Upper lobe of left lung (tissue), 6 donors: ENCODE data around the gene ZNF730. TPM values are rescaled to one million over a fixed set of nuclear protein-coding genes. Genes with fewer than 3 reads are reported as not detected.

ENCODE experiments used
- ATAC-seq, 2 donors: fragments of 200-7000 bp; cut with Tn5 transposase; one replicate each; pipeline ENCODE4 v1.9.1; 2022; ENCODE audit warnings: mild to moderate bottlenecking in 2 of 2, moderate library complexity in 2 of 2; ENCODE audit not compliant: low FRiP score in 2 of 2
- DNase-seq, 2 donors: peaks; one replicate each; pipeline ENCODE4 v3.0.0-alpha.2; 2019 to 2020
- H3K27ac ChIP-seq, 4 donors: fragments of 200-600 bp; sonication (generic); one replicate each; pipeline ENCODE4 v1.5.1; 2016 to 2019
- H3K27me3 ChIP-seq, 4 donors: fragments of 200-600 bp; sonication (generic); one replicate each; pipeline ENCODE4 v1.5.1; 2017 to 2019
- H3K36me3 ChIP-seq, 4 donors: fragments of 200-600 bp; sonication (generic); one replicate each; pipeline ENCODE4 v1.5.1; 2016 to 2019
- H3K4me1 ChIP-seq, 4 donors: fragments of 200-600 bp; sonication (generic); one replicate each; pipeline ENCODE4 v1.5.1; 2018 to 2019
- H3K4me3 ChIP-seq, 4 donors: fragments of 200-600 bp; sonication (generic); one replicate each; pipeline ENCODE4 v1.5.1; 2017 to 2019; ENCODE audit warnings: mild to moderate bottlenecking in 2 of 4, moderate library complexity in 1 of 4
- H3K9me3 ChIP-seq, 4 donors: fragments of 200-600 bp; sonication (generic); one replicate each; pipeline ENCODE4 v1.5.1; 2018 to 2019
- CTCF ChIP-seq, 6 experiments: fragments of 450-650 bp in 4 of 6; fragments of 200-600 bp in 2 of 6; sonication (generic) in 2 of 6; IDR thresholded peaks; one replicate each; pipeline ENCODE4 v1.5.1; 2016 to 2019; ENCODE audit warnings: antibody characterized with exemption in 6 of 6
- EP300 ChIP-seq, 4 donors: sonication (generic); formaldehyde crosslinking; IDR thresholded peaks; one replicate each; pipeline ENCODE4 v1.5.1; 2017; ENCODE audit warnings: antibody characterized with exemption in 4 of 4, control low read depth in 2 of 4
- POLR2A ChIP-seq, 4 donors: fragments of 450-650 bp; IDR thresholded peaks; one replicate each; pipeline ENCODE4 v1.5.1; 2016 to 2017; ENCODE audit warnings: antibody characterized with exemption in 4 of 4, mild to moderate bottlenecking in 2 of 4
- POLR2AphosphoS5 ChIP-seq, 2 donors: sonication (generic); formaldehyde crosslinking; IDR thresholded peaks; one replicate each; pipeline ENCODE4 v1.5.1; 2017; ENCODE audit warnings: antibody characterized with exemption in 2 of 2
- WGBS, 2 donors: methylation state at CpG; one replicate each; pipeline ENCODE4 v1.1.5; 2017 to 2018; 5-methylcytosine and 5-hydroxymethylcytosine counted together
- total RNA-seq, 6 donors: library from RNA; depleted of rRNA in 4 of 6; stranded (reverse); fragments of >200 nt in 4 of 6; gene quantifications; one replicate each; pipeline versions ENCODE4 v1.1.0 to v1.2.1, GENCODE V29; 2016 to 2021
- donor health status: DM: no; HTN: no; CAD: no; lungs with moderate emphysema.
- donor health status: DM: no; HTN: yes; CAD: no; lungs with severe emphysema.

The ZNF730 gene
- total RNA-seq, 6 donors from 2014 or later = 0.22 to 1.7 (median 0.85) TPM; not detected in 2

- Histone ChIP-seq H3K27me3 (no peaks in the 10 kb centered on the region), H3K36me3 (no peaks in the 10 kb centered on the region), H3K9me3 (peaks cover 0 to 5% (median 0%) of the 10 kb centered on the region in 4 donors), H3K4me1 (no peaks in the 10 kb centered on the region), H3K4me3 (no peak overlapping the region), H3K27ac (no peak overlapping the region)
- DNase-seq (no peak), ATAC-seq (no peak)
- 73 to 78% methylated on average over 11 of the region's 11 CpGs for WGBS, 2 donors
- TF ChIP-seq POLR2AphosphoS5 (IDR thresholded peaks at IDR 0.05) (no peak), POLR2A (IDR thresholded peaks at IDR 0.05) (no peak), EP300 (IDR thresholded peaks at IDR 0.05) (no peak), CTCF (IDR thresholded peaks at IDR 0.05) (no peak)
These were observed 66.4 kb downstream of the ZNF730 start for GRCh38 chr19:23183251-23183650.

- Histone ChIP-seq H3K36me3 (no peaks in the 10 kb centered on the region), H3K27me3 (no peaks in the 10 kb centered on the region), H3K4me1 (no peaks in the 10 kb centered on the region), H3K4me3 (no peak overlapping the region), H3K9me3 (peaks cover 0 to 22% (median 4%) of the 10 kb centered on the region in 4 donors), H3K27ac (no peak overlapping the region)
- peak in 1 of 2 donors; percentile 52 for DNase-seq
- TF ChIP-seq CTCF (IDR thresholded peaks at IDR 0.05) (no peak), POLR2A (IDR thresholded peaks at IDR 0.05) (no peak), POLR2AphosphoS5 (IDR thresholded peaks at IDR 0.05) (no peak), EP300 (IDR thresholded peaks at IDR 0.05) (no peak)
- 86 to 87% methylated on average over 9 of the region's 9 CpGs for WGBS, 2 donors
- ATAC-seq = no peak
These were observed 73.5 kb downstream of the ZNF730 start for GRCh38 chr19:23190341-23190740.

Other genes starting within 250 kb of the ZNF730 start
- gene ZNF728, start 113.8 kb upstream of the ZNF730 start, total RNA-seq = under 1 TPM in 3 of 6 donors, not detected in 3; 0.23 to 0.79 (median 0.47) TPM
- 1 to 10 TPM; 1.1 to 5.2 (median 2.3) TPM for gene ZNF724, start 133.4 kb downstream of the ZNF730 start, total RNA-seq